Measurements from ENCODE around the gene TP53TG5.
A peak's percentile ranks its signal among the peaks of the same experiment; 100 is the strongest.

Gene TP53TG5

DNA sequence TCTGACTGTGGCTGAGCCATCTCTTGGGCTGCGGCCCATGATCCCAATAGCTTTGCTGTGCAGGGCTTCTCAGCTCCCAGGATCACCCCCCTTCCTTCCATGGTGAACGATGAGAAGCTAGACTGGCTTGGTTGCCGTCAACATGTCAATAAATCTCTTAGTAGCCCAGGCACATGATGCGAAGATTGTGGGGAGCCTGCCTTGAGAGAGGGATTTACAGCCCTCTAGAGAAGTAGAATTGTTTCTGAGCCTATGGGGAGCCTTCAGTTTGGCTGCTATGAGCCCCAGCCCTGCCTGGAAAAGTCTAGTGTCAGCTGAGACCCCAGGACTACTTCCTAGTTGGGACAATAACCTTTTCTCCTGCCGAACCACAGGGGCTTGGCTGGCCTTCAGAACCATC, 34.5 kb upstream of the TP53TG5 start:
- Histone ChIP-seq H3K23ac (ENCODE audit: low read length) (no peak overlapping the region), H2BK120ac (ENCODE audit: low read depth, low read length) (no peak overlapping the region), H3K4me1 (ENCODE audit: control insufficient read depth, low read depth, low read length) (peaks cover 3% of the 10 kb centered on the region), H3K27me3 (ENCODE audit: insufficient read depth, low read length, poor library complexity) (no peaks in the 10 kb centered on the region), H2AK5ac (ENCODE audit: low read length) (no peak overlapping the region), H3K27ac (ENCODE audit: low read depth, low read length) (no peak overlapping the region), H4K5ac (ENCODE audit: low read length) (no peak overlapping the region), H3K56ac (ENCODE audit: low read length) (no peak overlapping the region), H3K4me3 (ENCODE audit: low read length) (no peak overlapping the region), H4K8ac (ENCODE audit: low read depth, low read length) (no peak overlapping the region), H3K36me3 (ENCODE audit: control insufficient read depth, insufficient read depth, low read length) (no peaks in the 10 kb centered on the region), H3K18ac (ENCODE audit: low read length) (no peak overlapping the region), H3K79me2 (ENCODE audit: control insufficient read depth, insufficient read depth, low read length) (peaks cover 8% of the 10 kb centered on the region), H3K4ac (ENCODE audit: low read depth, low read length) (no peak overlapping the region), H2BK5ac (ENCODE audit: low read length) (no peak overlapping the region), H3K9ac (ENCODE audit: low read length) (no peak overlapping the region), H3K4me2 (ENCODE audit: low read length) (no peak overlapping the region), H2BK15ac (replicated peaks; ENCODE audit: low read depth) (no peak overlapping the region), H3K79me1 (ENCODE audit: low read length) (peaks cover 9% of the 10 kb centered on the region)
- no peak for DNase-seq
- no CpG with 5 or more reads among the region's 5 CpGs for WGBS (ENCODE audit: extremely low coverage, insufficient coverage, low lambda C conversion rate)

DNA sequence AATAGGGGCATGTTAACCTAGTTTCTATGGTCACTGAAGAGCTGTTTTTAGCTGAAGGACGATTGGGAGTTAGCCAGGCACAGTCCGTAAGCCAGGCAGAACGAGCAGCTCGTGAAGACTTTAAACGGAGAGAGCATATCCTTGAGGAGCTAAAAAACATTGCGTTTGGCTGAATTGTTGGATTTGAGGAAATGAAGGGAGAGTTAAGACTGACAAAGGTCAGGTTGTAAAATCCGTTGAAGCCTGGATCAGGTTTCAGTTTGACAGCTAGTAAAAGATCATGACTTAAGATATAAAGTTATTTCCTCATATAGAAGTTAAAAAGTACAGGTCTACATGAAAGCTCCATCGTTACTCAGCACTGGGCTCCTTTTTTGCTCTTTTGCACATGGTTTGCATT, 32.8 kb upstream of the TP53TG5 start:
- Histone ChIP-seq H3K56ac (ENCODE audit: low read length) (no peak overlapping the region), H2BK120ac (ENCODE audit: low read depth, low read length) (no peak overlapping the region), H3K4ac (ENCODE audit: low read depth, low read length) (no peak overlapping the region), H3K79me2 (ENCODE audit: control insufficient read depth, insufficient read depth, low read length) (no peaks in the 10 kb centered on the region), H4K8ac (ENCODE audit: low read depth, low read length) (no peak overlapping the region), H3K79me1 (ENCODE audit: low read length) (no peaks in the 10 kb centered on the region), H3K4me3 (ENCODE audit: low read length) (no peak overlapping the region), H3K36me3 (ENCODE audit: control insufficient read depth, insufficient read depth, low read length) (no peaks in the 10 kb centered on the region), H3K23ac (ENCODE audit: low read length) (no peak overlapping the region), H3K18ac (ENCODE audit: low read length) (no peak overlapping the region), H2BK5ac (ENCODE audit: low read length) (no peak overlapping the region), H3K9ac (ENCODE audit: low read length) (no peak overlapping the region), H3K4me1 (ENCODE audit: control insufficient read depth, low read depth, low read length) (peaks cover 2% of the 10 kb centered on the region), H3K4me2 (ENCODE audit: low read length) (no peak overlapping the region), H4K5ac (ENCODE audit: low read length) (no peak overlapping the region), H3K27me3 (ENCODE audit: insufficient read depth, low read length, poor library complexity) (peaks cover 2% of the 10 kb centered on the region), H2AK5ac (ENCODE audit: low read length) (no peak overlapping the region), H2BK15ac (replicated peaks; ENCODE audit: low read depth) (no peak overlapping the region), H3K27ac (ENCODE audit: low read depth, low read length) (no peak overlapping the region)
- DNase-seq, result no peak
- WGBS (ENCODE audit: extremely low coverage, insufficient coverage, low lambda C conversion rate), result no CpG with 5 or more reads among the region's 8 CpGs

DNA sequence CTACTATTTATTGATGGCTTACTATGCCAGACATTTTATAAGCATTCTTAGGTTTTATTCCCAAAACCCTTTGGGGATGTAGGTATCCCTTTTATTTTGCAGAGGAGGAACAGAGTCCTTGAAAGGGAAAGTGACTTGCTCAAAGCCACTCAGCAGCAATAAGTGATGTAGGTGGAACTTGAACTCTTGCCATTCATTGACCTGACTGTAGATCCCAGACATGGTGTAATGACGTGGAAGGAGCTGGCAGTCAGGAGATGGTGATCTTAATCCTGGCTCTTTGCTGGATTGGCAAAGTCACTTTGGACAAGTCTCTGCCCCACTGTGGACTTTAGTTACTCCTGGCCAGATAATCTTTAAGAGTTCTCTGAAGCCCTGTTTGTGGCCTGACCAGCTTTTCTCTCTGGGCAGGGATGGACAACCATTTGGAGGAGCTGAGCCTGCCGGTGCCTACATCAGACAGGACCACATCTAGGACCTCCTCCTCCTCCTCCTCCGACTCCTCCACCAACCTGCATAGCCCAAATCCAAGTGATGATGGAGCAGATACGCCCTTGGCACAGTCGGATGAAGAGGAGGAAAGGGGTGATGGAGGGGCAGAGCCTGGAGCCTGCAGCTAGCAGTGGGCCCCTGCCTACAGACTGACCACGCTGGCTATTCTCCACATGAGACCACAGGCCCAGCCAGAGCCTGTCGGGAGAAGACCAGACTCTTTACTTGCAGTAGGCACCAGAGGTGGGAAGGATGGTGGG, 31.6 kb upstream of the TP53TG5 start:
- no peak overlapping the region for H3K4me3 ChIP-seq (ENCODE audit: low read length)
- H2BK5ac ChIP-seq (ENCODE audit: low read length), result no peak overlapping the region
- no peaks in the 10 kb centered on the region for H3K79me2 ChIP-seq (ENCODE audit: control insufficient read depth, insufficient read depth, low read length)
- no peaks in the 10 kb centered on the region for H3K79me1 ChIP-seq (ENCODE audit: low read length)
- H4K8ac ChIP-seq (ENCODE audit: low read depth, low read length), result no peak overlapping the region
- no peak overlapping the region for H2BK15ac ChIP-seq (replicated peaks; ENCODE audit: low read depth)
- H3K4me1 ChIP-seq (ENCODE audit: control insufficient read depth, low read depth, low read length), result peaks cover 2% of the 10 kb centered on the region
- WGBS (ENCODE audit: extremely low coverage, insufficient coverage, low lambda C conversion rate), result no CpG with 5 or more reads among the region's 7 CpGs
- no peak overlapping the region for H2BK120ac ChIP-seq (ENCODE audit: low read depth, low read length)
- H3K27me3 ChIP-seq (ENCODE audit: insufficient read depth, low read length, poor library complexity), result peaks cover 6% of the 10 kb centered on the region
- no peak overlapping the region for H4K5ac ChIP-seq (ENCODE audit: low read length)
- no peak overlapping the region for H2AK5ac ChIP-seq (ENCODE audit: low read length)
- H3K18ac ChIP-seq (ENCODE audit: low read length), result no peak overlapping the region
- no peak for DNase-seq
- no peaks in the 10 kb centered on the region for H3K36me3 ChIP-seq (ENCODE audit: control insufficient read depth, insufficient read depth, low read length)
- no peak overlapping the region for H3K27ac ChIP-seq (ENCODE audit: low read depth, low read length)
- no peak overlapping the region for H3K56ac ChIP-seq (ENCODE audit: low read length)
- no peak overlapping the region for H3K4me2 ChIP-seq (ENCODE audit: low read length)
- H3K23ac ChIP-seq (ENCODE audit: low read length), result no peak overlapping the region
- H3K9ac ChIP-seq (ENCODE audit: low read length), result no peak overlapping the region
- H3K4ac ChIP-seq (ENCODE audit: low read depth, low read length), result no peak overlapping the region

DNA sequence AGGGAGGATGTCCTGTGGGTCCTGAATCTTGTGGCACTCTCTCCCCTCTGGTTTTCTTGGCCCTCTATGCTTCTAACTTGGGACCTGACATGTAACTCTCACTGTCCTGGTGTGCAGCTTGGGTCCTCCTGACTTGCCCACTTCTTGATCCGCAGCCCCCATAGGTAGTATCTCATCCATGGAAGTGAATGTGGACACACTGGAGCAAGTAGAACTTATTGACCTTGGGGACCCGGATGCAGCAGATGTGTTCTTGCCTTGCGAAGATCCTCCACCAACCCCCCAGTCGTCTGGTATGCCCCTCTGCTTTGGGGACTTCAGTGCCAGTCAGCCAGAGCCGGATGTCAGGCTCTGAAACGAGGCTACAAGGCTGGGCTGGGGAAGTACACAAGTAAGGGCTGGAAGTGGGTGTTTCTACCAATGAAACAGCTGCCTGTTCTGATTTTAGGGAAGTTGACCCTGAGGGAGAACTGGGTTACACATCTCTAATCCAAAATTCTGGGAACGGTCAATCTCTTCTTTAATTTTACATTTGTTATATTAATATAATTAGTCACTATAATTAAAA, 30.6 kb upstream of the TP53TG5 start:
- Histone ChIP-seq H2BK120ac (ENCODE audit: low read depth, low read length) (no peak overlapping the region), H3K18ac (ENCODE audit: low read length) (no peak overlapping the region), H3K4me2 (ENCODE audit: low read length) (no peak overlapping the region), H3K4me1 (ENCODE audit: control insufficient read depth, low read depth, low read length) (peaks cover 2% of the 10 kb centered on the region), H2AK5ac (ENCODE audit: low read length) (no peak overlapping the region), H2BK5ac (ENCODE audit: low read length) (no peak overlapping the region), H3K79me2 (ENCODE audit: control insufficient read depth, insufficient read depth, low read length) (no peaks in the 10 kb centered on the region), H3K27ac (ENCODE audit: low read depth, low read length) (no peak overlapping the region), H3K23ac (ENCODE audit: low read length) (no peak overlapping the region), H2BK15ac (replicated peaks; ENCODE audit: low read depth) (no peak overlapping the region), H3K4me3 (ENCODE audit: low read length) (no peak overlapping the region), H4K8ac (ENCODE audit: low read depth, low read length) (no peak overlapping the region), H3K56ac (ENCODE audit: low read length) (no peak overlapping the region), H3K79me1 (ENCODE audit: low read length) (no peaks in the 10 kb centered on the region), H3K36me3 (ENCODE audit: control insufficient read depth, insufficient read depth, low read length) (no peaks in the 10 kb centered on the region), H3K4ac (ENCODE audit: low read depth, low read length) (no peak overlapping the region), H3K27me3 (ENCODE audit: insufficient read depth, low read length, poor library complexity) (peaks cover 6% of the 10 kb centered on the region), H3K9ac (ENCODE audit: low read length) (no peak overlapping the region), H4K5ac (ENCODE audit: low read length) (no peak overlapping the region)
- no peak for DNase-seq
- no CpG with 5 or more reads among the region's 7 CpGs for WGBS (ENCODE audit: extremely low coverage, insufficient coverage, low lambda C conversion rate)

DNA sequence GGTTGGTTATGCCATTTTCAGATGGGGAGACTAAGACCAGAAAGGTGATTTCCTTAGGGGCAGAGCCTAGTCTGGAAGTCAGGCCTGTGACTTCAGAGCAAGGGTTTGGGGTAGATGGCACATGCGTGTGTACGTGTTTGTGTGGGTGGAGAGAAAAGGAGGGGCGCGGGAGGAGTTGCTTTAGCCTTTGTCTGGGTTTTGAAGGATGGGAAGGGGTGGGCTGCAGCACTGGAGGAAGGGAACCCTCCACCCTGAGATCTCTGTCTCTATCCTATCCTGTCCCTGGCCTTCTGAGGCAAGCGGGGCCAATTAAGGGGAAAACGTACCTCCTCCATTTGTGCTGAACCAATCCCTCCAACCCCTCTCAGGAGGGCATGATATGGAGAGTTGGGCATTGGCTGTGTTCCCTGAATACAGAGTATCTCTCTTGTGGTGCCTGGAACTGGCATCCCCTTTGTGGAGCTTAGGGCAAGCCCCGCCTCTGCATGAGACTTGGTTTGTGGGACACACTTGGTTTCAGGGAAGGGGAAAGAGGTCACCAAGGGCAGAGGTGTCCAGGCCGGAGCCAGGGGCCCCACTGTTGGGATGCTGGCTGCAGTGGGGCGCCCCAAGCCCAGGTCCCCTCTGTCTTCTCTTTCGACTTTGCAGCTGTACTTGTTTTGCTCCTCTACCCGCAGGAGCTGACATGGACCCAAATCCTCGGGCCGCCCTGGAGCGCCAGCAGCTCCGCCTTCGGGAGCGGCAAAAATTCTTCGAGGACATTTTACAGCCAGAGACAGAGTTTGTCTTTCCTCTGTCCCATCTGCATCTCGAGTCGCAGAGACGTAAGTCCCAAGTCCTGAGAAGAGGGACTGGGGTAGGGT, 29.9 kb upstream of the TP53TG5 start, which contains the start of gene DBNDD2:
Gene DBNDD2, plus strand, starts transcription at position 507 of the 863 bp plus-strand sequence. Its CDS starts 179 bp downstream, at position 686.
- DNase-seq, result no peak
- no peaks in the 10 kb centered on the region for H3K79me2 ChIP-seq (ENCODE audit: control insufficient read depth, insufficient read depth, low read length)
- H3K4me2 ChIP-seq (ENCODE audit: low read length), result peak within 1 kb of the TSS; percentile 92
- H3K9ac ChIP-seq (ENCODE audit: low read length), result peak within 1 kb of the TSS; percentile 72
- H4K8ac ChIP-seq (ENCODE audit: low read depth, low read length), result no peak within 1 kb of the TSS
- peaks cover 2% of the 10 kb centered on the region for H3K4me1 ChIP-seq (ENCODE audit: control insufficient read depth, low read depth, low read length)
- no peak within 1 kb of the TSS for H3K23ac ChIP-seq (ENCODE audit: low read length)
- H2AK5ac ChIP-seq (ENCODE audit: low read length), result no peak within 1 kb of the TSS
- H3K4me3 ChIP-seq (ENCODE audit: low read length), result peak within 1 kb of the TSS; percentile 13
- 100% methylated on average over 1 of the region's 21 CpGs for WGBS (ENCODE audit: extremely low coverage, insufficient coverage, low lambda C conversion rate)
- H2BK120ac ChIP-seq (ENCODE audit: low read depth, low read length), result no peak within 1 kb of the TSS
- H3K36me3 ChIP-seq (ENCODE audit: control insufficient read depth, insufficient read depth, low read length), result no peaks in the 10 kb centered on the region
- H2BK15ac ChIP-seq (replicated peaks; ENCODE audit: low read depth), result no peak within 1 kb of the TSS
- no peaks in the 10 kb centered on the region for H3K79me1 ChIP-seq (ENCODE audit: low read length)
- H3K4ac ChIP-seq (ENCODE audit: low read depth, low read length), result peak within 1 kb of the TSS; percentile 22
- peaks cover 6% of the 10 kb centered on the region for H3K27me3 ChIP-seq (ENCODE audit: insufficient read depth, low read length, poor library complexity)
- H2BK5ac ChIP-seq (ENCODE audit: low read length), result no peak within 1 kb of the TSS
- H3K18ac ChIP-seq (ENCODE audit: low read length), result peak within 1 kb of the TSS; percentile 81
- no peak within 1 kb of the TSS for H4K5ac ChIP-seq (ENCODE audit: low read length)
- no peak within 1 kb of the TSS for H3K27ac ChIP-seq (ENCODE audit: low read depth, low read length)
- peak within 1 kb of the TSS; percentile 86 for H3K56ac ChIP-seq (ENCODE audit: low read length)
